Measurements from ENCODE around the gene BLVRB.

DNA sequence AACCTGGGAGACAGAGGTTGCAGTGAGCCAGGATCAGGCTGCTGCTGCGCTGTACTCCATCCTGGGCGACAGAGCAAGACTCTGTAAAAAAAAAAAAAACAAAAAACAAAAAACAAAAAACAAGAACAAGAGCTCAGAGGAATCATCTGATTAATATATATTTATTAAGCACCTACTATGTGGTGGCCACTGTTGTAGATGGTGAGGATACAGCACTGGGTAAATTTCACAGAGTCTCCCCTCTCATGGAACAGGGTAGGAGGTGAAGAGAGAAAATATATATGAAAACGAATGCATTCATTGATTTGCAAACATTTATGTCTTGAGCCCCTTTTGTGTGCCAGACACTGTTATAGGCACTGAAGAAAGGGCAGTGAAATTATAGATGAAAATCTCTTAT is 33.8 kb downstream of the BLVRB start:
- TF ChIP-seq, protein P1, sequence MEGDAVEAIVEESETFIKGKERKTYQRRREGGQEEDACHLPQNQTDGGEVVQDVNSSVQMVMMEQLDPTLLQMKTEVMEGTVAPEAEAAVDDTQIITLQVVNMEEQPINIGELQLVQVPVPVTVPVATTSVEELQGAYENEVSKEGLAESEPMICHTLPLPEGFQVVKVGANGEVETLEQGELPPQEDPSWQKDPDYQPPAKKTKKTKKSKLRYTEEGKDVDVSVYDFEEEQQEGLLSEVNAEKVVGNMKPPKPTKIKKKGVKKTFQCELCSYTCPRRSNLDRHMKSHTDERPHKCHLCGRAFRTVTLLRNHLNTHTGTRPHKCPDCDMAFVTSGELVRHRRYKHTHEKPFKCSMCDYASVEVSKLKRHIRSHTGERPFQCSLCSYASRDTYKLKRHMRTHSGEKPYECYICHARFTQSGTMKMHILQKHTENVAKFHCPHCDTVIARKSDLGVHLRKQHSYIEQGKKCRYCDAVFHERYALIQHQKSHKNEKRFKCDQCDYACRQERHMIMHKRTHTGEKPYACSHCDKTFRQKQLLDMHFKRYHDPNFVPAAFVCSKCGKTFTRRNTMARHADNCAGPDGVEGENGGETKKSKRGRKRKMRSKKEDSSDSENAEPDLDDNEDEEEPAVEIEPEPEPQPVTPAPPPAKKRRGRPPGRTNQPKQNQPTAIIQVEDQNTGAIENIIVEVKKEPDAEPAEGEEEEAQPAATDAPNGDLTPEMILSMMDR (IDR thresholded peaks at IDR 0.05) = no peak
- TF ChIP-seq POLR2A (IDR thresholded peaks at IDR 0.05; ENCODE audit: low read depth) (no peak), POLR2AphosphoS5 (IDR thresholded peaks at IDR 0.05) (no peak), EP300 (IDR thresholded peaks at IDR 0.05) (no peak)

Measured in esophagus muscularis mucosa (tissue), 4 donors.